MG63 (cell line): Measurements from ENCODE around the gene PTPRM. TPM values are rescaled to one million over a fixed set of nuclear protein-coding genes. Genes with fewer than 3 reads are reported as not detected.
"Not testable (repeated sequence)": the region's sequence is repeated elsewhere in the genome, so short reads cannot be mapped to it uniquely, and the experiment has no call there.

ENCODE experiments used
- DNase-seq: peaks from one replicate; pipeline ENCODE4 v3.0.0-alpha.2; 2020
- H3K27me3 ChIP-seq: fragments of 250-450 bp; sonication (Bioruptor Pico); 2 replicates; pipeline ENCODE4 v1.5.1; 2020; ENCODE audit warnings: mild to moderate bottlenecking, moderate library complexity
- H3K36me3 ChIP-seq: fragments of 250-450 bp; sonication (Bioruptor Pico); 2 replicates; pipeline ENCODE4 v1.5.1; 2020; ENCODE audit warnings: mild to moderate bottlenecking, moderate library complexity
- H3K4me3 ChIP-seq: fragments of 250-450 bp; sonication (Bioruptor Pico); 2 replicates; pipeline ENCODE4 v1.5.1; 2020; ENCODE audit warnings: mild to moderate bottlenecking, moderate library complexity
- H3K9me3 ChIP-seq: fragments of 250-450 bp; sonication (Bioruptor Pico); 2 replicates; pipeline ENCODE4 v1.5.1; 2020; ENCODE audit warnings: mild to moderate bottlenecking, moderate library complexity
- total RNA-seq: library from RNA; depleted of rRNA; stranded (reverse); fragments of >200 nt; shearing (Covaris generic); gene quantifications from 2 replicates; pipeline ENCODE4 v1.2.3, GENCODE V29; 2014; ENCODE audit warnings: low replicate concordance

Gene PTPRM
- total RNA-seq, 1 experiment from 2014 or later, result 13.2 TPM

- H3K9me3 ChIP-seq, result no peaks in the 10 kb centered on the region
- DNase-seq, result no peak
- no peaks in the 10 kb centered on the region for H3K27me3 ChIP-seq
- H3K4me3 ChIP-seq, result no peak overlapping the region
- H3K36me3 ChIP-seq, result no peaks in the 10 kb centered on the region
These were observed 130.2 kb downstream of the PTPRM start for GRCh38 chr18:7697306-7697705.

GRCh38 chr18:7711495-7711894, 144.4 kb downstream of the PTPRM start:
- Histone ChIP-seq H3K27me3 (no peaks in the 10 kb centered on the region), H3K9me3 (peaks cover 1% of the 10 kb centered on the region; the same call in 1 of the 2 replicates), H3K36me3 (no peaks in the 10 kb centered on the region), H3K4me3 (no peak overlapping the region)
- no peak for DNase-seq

GRCh38 chr18:7720395-7720794, 153.3 kb downstream of the PTPRM start:
- H3K4me3 ChIP-seq, result no peak overlapping the region
- no peaks in the 10 kb centered on the region for H3K27me3 ChIP-seq
- H3K36me3 ChIP-seq, result no peaks in the 10 kb centered on the region
- H3K9me3 ChIP-seq, result no peaks in the 10 kb centered on the region
- DNase-seq, result no peak

GRCh38 chr18:7721532-7721931, 154.4 kb downstream of the PTPRM start:
- Histone ChIP-seq H3K4me3 (no peak overlapping the region), H3K27me3 (no peaks in the 10 kb centered on the region), H3K36me3 (no peaks in the 10 kb centered on the region), H3K9me3 (no peaks in the 10 kb centered on the region)
- DNase-seq, result no peak

- Histone ChIP-seq H3K27me3 (no peaks in the 10 kb centered on the region), H3K4me3 (no peak overlapping the region), H3K36me3 (no peaks in the 10 kb centered on the region), H3K9me3 (no peaks in the 10 kb centered on the region)
- no peak for DNase-seq
These were observed 155.8 kb downstream of the PTPRM start for GRCh38 chr18:7722955-7723354.

- no peak overlapping the region for H3K4me3 ChIP-seq
- H3K36me3 ChIP-seq, result no peaks in the 10 kb centered on the region
- no peaks in the 10 kb centered on the region for H3K27me3 ChIP-seq
- no peaks in the 10 kb centered on the region for H3K9me3 ChIP-seq
- no peak for DNase-seq
These were observed 156.4 kb downstream of the PTPRM start for GRCh38 chr18:7723558-7723957.

GRCh38 chr18:7725473-7725872, 158.4 kb downstream of the PTPRM start:
- DNase-seq, result no peak
- H3K9me3 ChIP-seq, result no peaks in the 10 kb centered on the region
- no peaks in the 10 kb centered on the region for H3K36me3 ChIP-seq
- no peaks in the 10 kb centered on the region for H3K27me3 ChIP-seq
- H3K4me3 ChIP-seq, result no peak overlapping the region

- Histone ChIP-seq H3K27me3 (no peaks in the 10 kb centered on the region), H3K36me3 (no peaks in the 10 kb centered on the region), H3K9me3 (no peaks in the 10 kb centered on the region), H3K4me3 (no peak overlapping the region)
- no peak for DNase-seq
These were observed 158.8 kb downstream of the PTPRM start for GRCh38 chr18:7725897-7726296.

GRCh38 chr18:7726522-7726921, 159.4 kb downstream of the PTPRM start:
- H3K36me3 ChIP-seq, result no peaks in the 10 kb centered on the region
- H3K27me3 ChIP-seq, result no peaks in the 10 kb centered on the region
- DNase-seq, result no peak
- H3K4me3 ChIP-seq, result no peak overlapping the region
- H3K9me3 ChIP-seq, result no peaks in the 10 kb centered on the region

- H3K27me3 ChIP-seq, result no peaks in the 10 kb centered on the region
- H3K4me3 ChIP-seq, result no peak overlapping the region
- no peak for DNase-seq
- H3K36me3 ChIP-seq, result no peaks in the 10 kb centered on the region
- H3K9me3 ChIP-seq, result no peaks in the 10 kb centered on the region
These were observed 160.4 kb downstream of the PTPRM start for GRCh38 chr18:7727361-7728076.

GRCh38 chr18:7728297-7728696, 161.2 kb downstream of the PTPRM start:
- DNase-seq, result no peak
- H3K27me3 ChIP-seq, result no peaks in the 10 kb centered on the region
- H3K4me3 ChIP-seq, result no peak overlapping the region
- H3K36me3 ChIP-seq, result no peaks in the 10 kb centered on the region
- H3K9me3 ChIP-seq, result no peaks in the 10 kb centered on the region

- H3K27me3 ChIP-seq, result no peaks in the 10 kb centered on the region
- no peaks in the 10 kb centered on the region for H3K9me3 ChIP-seq
- H3K4me3 ChIP-seq, result no peak overlapping the region
- H3K36me3 ChIP-seq, result no peaks in the 10 kb centered on the region
- no peak for DNase-seq
These were observed 162.8 kb downstream of the PTPRM start for GRCh38 chr18:7729868-7730267.

- Histone ChIP-seq H3K4me3 (no peak overlapping the region), H3K27me3 (no peaks in the 10 kb centered on the region), H3K9me3 (no peaks in the 10 kb centered on the region), H3K36me3 (no peaks in the 10 kb centered on the region)
- DNase-seq, result no peak
These were observed 163.6 kb downstream of the PTPRM start for GRCh38 chr18:7730682-7731081.

GRCh38 chr18:7733642-7734041, 166.5 kb downstream of the PTPRM start:
- no peak for DNase-seq
- Histone ChIP-seq H3K4me3 (no peak overlapping the region), H3K36me3 (no peaks in the 10 kb centered on the region), H3K9me3 (no peaks in the 10 kb centered on the region), H3K27me3 (no peaks in the 10 kb centered on the region)

GRCh38 chr18:7735196-7735595, 168.1 kb downstream of the PTPRM start:
- Histone ChIP-seq H3K9me3 (no peaks in the 10 kb centered on the region), H3K36me3 (no peaks in the 10 kb centered on the region), H3K27me3 (no peaks in the 10 kb centered on the region), H3K4me3 (no peak overlapping the region)
- no peak for DNase-seq

- H3K36me3 ChIP-seq, result no peaks in the 10 kb centered on the region
- no peaks in the 10 kb centered on the region for H3K27me3 ChIP-seq
- no peaks in the 10 kb centered on the region for H3K9me3 ChIP-seq
- DNase-seq, result no peak
- H3K4me3 ChIP-seq, result no peak overlapping the region
These were observed 168.6 kb downstream of the PTPRM start for GRCh38 chr18:7735626-7736175.

- H3K27me3 ChIP-seq, H3K4me3 ChIP-seq, DNase-seq, H3K9me3 ChIP-seq, H3K36me3 ChIP-seq: not testable (repeated sequence)
These were observed 169.4 kb downstream of the PTPRM start for GRCh38 chr18:7736526-7736925.

- H3K4me3 ChIP-seq, result no peak overlapping the region
- no peaks in the 10 kb centered on the region for H3K27me3 ChIP-seq
- no peak for DNase-seq
- H3K36me3 ChIP-seq, result no peaks in the 10 kb centered on the region
- H3K9me3 ChIP-seq, result no peaks in the 10 kb centered on the region
These were observed 170.4 kb downstream of the PTPRM start for GRCh38 chr18:7737550-7737949.
